Activated naive CD4-positive, alpha-beta T cell treated with anti-CD3 and anti-CD28 coated beads, Interleukin-2, amount 50 U/mL, for 24 hours (primary cell): ENCODE data around the gene VWA3B.
A peak's percentile ranks its signal among the peaks of the same experiment; 100 is the strongest.
"Not testable (repeated sequence)": the region's sequence is repeated elsewhere in the genome, so short reads cannot be mapped to it uniquely, and the experiment has no call there.

Source experiments
- H3K27ac Mint-ChIP-seq: one replicate; pipeline ENCODE4 v1.8.0; 2021; ENCODE audit warnings: mild to moderate bottlenecking, mixed read lengths
- H3K27me3 Mint-ChIP-seq: one replicate; pipeline ENCODE4 v1.8.0; 2021; ENCODE audit warnings: mixed read lengths
- H3K36me3 Mint-ChIP-seq: one replicate; pipeline ENCODE4 v1.8.0; 2021; ENCODE audit warnings: mixed read lengths
- H3K4me1 Mint-ChIP-seq: one replicate; pipeline ENCODE4 v1.8.0; 2021; ENCODE audit warnings: mixed read lengths
- H3K4me3 Mint-ChIP-seq: one replicate; pipeline ENCODE4 v1.8.0; 2021; ENCODE audit warnings: mild to moderate bottlenecking, mixed read lengths
- H3K9me3 Mint-ChIP-seq: one replicate; pipeline ENCODE4 v1.8.0; 2021; ENCODE audit warnings: mixed read lengths

Gene VWA3B

DNA sequence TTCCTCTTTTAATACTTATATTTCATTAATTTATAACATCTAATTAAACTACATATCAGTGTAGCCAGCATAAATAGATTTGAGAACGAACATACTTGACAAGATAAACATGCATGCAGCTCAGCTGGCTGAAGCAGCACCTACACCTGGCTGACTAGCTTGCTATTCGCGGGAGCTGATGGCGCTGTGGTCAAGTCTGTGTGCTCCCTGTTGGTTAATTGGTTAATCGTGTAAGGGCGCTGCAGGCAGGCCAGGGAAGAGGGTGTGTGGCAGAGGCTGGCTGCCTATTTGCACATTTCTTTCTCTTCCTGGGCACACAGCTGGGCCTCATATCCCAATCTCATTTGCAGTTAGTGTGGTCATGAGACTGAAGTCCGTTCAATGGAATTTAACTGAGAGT lies 14.5 kb upstream of the VWA3B start:
- Mint-ChIP-seq H3K27me3 (peaks cover 2% of the 10 kb centered on the region), H3K9me3 (no peaks in the 10 kb centered on the region), H3K4me3 (no peak overlapping the region), H3K27ac (no peak overlapping the region), H3K36me3 (no peaks in the 10 kb centered on the region), H3K4me1 (no peaks in the 10 kb centered on the region)

DNA sequence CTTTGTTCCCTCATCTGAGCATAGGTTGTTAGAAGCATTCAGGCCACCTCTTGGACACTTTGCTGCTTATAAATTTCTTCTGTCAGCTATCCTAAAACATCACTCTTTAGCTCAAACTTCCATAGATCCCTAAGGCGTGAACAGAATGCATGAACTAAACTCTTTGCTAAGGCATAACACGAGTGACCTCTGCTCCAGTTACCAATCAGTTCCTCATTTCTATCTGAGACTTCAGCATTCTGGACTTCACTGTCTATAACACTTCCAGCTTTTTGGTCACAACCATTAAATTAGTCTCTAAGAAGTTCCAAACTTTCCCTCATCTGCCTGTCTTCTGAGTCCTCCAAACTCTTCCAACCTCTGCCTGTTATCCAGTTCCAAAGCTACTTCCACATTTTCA lies 8.3 kb upstream of the VWA3B start:
- Mint-ChIP-seq H3K27ac (no peak overlapping the region), H3K4me3 (no peak overlapping the region), H3K9me3 (no peaks in the 10 kb centered on the region), H3K36me3 (no peaks in the 10 kb centered on the region), H3K4me1 (peaks cover 9% of the 10 kb centered on the region), H3K27me3 (peaks cover 5% of the 10 kb centered on the region)

DNA sequence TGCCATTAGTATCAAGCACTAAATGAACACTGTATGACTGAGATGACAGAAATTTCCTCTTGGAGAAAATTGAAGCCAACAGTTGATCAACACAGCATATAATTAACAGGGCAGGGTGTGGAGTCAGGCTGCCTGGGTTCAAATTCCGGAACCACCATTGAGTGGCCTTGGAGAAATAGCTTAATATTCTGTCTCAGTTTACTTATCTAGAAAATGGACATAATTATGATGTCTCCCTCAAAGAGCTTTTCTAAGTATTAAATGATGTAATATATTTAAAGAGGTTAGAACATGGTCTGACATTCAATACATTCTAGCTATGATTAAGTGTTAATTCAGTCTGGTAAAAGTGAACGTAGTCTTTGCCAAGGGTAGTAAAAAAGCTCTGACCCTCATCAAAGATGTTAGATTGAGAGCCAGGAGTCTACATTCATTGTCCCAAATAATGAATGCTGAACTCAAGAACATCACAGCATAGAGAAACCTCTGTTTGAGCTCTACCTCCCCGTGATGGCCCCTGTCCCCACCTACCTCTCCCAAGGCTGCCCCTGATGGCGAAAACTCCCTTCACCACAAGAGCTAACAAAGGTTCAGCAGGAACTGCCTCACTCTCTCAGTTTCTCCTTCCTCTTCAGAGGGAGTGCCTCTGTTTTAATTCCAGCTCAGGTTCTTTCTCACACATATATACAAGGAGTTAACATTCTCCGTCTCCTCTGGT lies 2.7 kb upstream of the VWA3B start:
- peaks cover 38% of the 10 kb centered on the region for H3K27me3 Mint-ChIP-seq
- peaks cover 23% of the 10 kb centered on the region for H3K4me1 Mint-ChIP-seq
- no peaks in the 10 kb centered on the region for H3K36me3 Mint-ChIP-seq
- no peaks in the 10 kb centered on the region for H3K9me3 Mint-ChIP-seq
- no peak overlapping the region for H3K27ac Mint-ChIP-seq
- H3K4me3 Mint-ChIP-seq = no peak overlapping the region

DNA sequence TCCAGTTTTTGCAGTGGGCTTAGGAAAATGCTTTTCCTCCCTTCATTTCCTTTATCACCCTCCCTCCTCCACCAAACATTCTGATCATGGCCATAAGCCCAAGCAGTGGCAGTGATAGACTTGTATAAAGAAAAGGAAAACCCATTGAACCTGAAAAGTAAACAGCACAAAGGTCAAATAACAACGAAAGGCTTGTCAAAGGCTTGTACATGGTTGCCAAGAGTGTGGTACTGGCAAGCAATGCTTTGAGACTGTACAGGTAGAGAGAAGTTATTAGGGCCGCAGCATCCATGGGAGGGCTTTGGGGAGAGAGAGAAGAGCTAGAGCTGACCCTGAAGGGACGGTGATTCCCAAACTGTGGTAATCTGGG lies 2.1 kb upstream of the VWA3B start:
- peaks cover 23% of the 10 kb centered on the region for H3K4me1 Mint-ChIP-seq
- H3K4me3 Mint-ChIP-seq = no peak overlapping the region
- peaks cover 38% of the 10 kb centered on the region for H3K27me3 Mint-ChIP-seq
- no peak overlapping the region for H3K27ac Mint-ChIP-seq
- H3K36me3 Mint-ChIP-seq = no peaks in the 10 kb centered on the region
- H3K9me3 Mint-ChIP-seq = no peaks in the 10 kb centered on the region

DNA sequence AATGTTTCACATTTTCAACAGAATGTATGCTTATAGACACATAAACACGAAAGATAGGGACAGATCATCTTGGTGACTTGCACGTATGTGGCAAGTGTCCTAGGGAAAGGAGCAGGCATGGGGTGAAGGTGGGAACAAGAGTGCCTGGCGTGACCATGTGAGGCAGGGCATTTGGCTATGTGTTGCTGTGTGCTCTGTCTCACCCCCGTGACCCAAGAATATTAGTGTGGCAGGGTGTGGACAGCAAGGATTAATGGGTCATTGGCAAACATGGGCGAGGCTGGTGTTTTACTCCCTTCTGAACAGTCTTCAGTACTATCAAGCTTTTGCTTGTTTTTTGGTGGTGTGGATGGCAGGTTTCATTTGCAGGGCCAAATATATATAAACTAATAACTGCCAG lies 1.3 kb upstream of the VWA3B start:
- no peak overlapping the region for H3K27ac Mint-ChIP-seq
- H3K4me3 Mint-ChIP-seq = no peak overlapping the region
- no peaks in the 10 kb centered on the region for H3K9me3 Mint-ChIP-seq
- H3K27me3 Mint-ChIP-seq = peaks cover 38% of the 10 kb centered on the region
- no peaks in the 10 kb centered on the region for H3K36me3 Mint-ChIP-seq
- H3K4me1 Mint-ChIP-seq = peaks cover 23% of the 10 kb centered on the region

DNA sequence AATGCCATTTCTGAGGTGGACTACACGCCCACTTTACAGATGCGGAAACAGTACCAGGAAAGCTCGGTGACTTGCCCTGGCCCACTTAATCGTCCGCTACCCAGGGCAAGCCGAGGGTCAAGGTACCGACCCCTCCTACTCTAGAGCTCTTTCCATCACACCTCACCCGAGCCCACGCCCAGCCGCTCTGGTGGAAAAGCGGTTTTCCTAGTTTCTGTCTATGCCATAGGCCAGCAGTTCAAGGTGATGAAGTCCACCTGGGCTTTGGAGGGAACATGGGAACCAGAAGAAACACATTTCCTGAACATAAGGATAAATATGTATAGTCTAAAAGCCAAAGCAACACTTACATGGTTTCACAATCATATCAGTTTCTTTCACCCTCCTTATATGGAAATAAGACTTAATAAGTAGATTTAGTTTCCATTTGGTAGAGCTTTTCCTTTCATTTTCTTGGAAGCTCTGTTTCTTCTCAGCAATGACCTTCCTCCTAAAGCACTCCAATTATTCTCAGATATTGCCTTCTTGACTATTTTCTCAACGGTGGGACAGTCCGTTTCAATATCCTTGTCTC lies 567 bp downstream of the VWA3B start:
- Mint-ChIP-seq H3K27ac (peak overlapping the region; percentile 10), H3K36me3 (no peaks in the 10 kb centered on the region), H3K27me3 (peaks cover 38% of the 10 kb centered on the region), H3K4me1 (peaks cover 19% of the 10 kb centered on the region), H3K4me3 (peak overlapping the region; percentile 69), H3K9me3 (no peaks in the 10 kb centered on the region)

DNA sequence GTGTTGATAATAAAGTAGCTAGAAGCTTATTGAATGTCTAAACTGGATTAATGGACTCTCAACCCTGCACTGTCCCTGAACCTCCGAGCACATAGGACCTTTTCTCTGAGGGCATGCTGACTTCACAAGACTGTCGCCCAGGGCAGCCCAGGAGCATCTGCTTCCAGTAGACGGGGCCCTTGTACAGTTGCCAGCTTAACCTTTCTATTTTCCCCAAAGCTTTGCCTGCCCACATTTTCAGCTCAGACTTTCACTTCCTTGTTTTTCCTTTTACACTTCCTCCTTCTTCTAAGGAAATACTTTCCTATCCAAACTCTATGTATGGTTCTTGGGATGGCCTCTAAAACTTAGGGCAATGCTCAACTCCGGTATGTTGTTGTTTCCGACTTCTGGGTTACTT lies 1.3 kb downstream of the VWA3B start:
- Mint-ChIP-seq H3K36me3 (no peaks in the 10 kb centered on the region), H3K27ac (no peak overlapping the region), H3K4me3 (no peak overlapping the region), H3K9me3 (no peaks in the 10 kb centered on the region), H3K27me3 (peaks cover 34% of the 10 kb centered on the region), H3K4me1 (peaks cover 14% of the 10 kb centered on the region)

DNA sequence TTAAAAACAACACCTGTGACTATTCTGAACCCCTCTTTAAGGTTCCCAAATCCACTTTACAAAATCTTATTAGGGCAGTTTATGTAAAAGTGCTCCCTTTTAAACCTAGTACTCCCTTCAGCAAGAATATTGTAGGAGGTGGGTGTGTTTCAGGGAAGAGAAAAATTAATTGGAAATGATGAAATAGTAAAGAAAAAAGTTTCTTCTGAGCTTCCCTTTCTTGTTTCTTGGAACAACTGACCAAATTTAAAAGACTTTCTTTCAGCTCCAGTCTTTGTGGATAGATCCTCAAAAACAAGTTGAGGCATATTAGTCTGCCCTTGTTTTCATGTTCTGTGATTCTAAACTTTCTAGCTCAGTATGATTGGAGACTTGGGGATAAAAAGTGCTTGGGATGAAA lies 3.0 kb downstream of the VWA3B start:
- Mint-ChIP-seq H3K9me3 (no peaks in the 10 kb centered on the region), H3K27me3 (peaks cover 28% of the 10 kb centered on the region), H3K27ac (no peak overlapping the region), H3K4me3 (no peak overlapping the region), H3K4me1 (peaks cover 14% of the 10 kb centered on the region), H3K36me3 (no peaks in the 10 kb centered on the region)

DNA sequence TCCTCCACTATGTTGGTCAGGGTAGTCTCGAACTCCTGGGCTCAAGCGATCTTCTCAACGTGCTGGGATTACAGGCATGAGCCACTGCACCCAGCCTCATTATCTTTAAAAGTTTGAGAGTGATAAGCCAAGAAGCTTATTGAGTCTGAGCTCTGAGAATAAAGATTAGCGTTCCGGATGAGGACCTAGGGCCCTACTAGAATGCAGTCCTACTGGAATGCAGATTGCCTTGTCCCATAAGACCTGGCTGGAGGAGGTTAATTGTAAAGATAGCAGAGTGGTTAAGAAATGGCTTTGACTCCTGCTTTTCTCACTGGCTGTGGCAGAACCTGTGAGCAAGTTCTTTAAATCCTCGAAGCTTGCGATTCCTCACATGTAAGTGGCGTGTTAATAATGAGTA lies 4.0 kb downstream of the VWA3B start:
- Mint-ChIP-seq H3K36me3 (no peaks in the 10 kb centered on the region), H3K9me3 (peaks cover 6% of the 10 kb centered on the region), H3K27me3 (peaks cover 19% of the 10 kb centered on the region), H3K4me3 (no peak overlapping the region), H3K27ac (no peak overlapping the region), H3K4me1 (peaks cover 14% of the 10 kb centered on the region)

DNA sequence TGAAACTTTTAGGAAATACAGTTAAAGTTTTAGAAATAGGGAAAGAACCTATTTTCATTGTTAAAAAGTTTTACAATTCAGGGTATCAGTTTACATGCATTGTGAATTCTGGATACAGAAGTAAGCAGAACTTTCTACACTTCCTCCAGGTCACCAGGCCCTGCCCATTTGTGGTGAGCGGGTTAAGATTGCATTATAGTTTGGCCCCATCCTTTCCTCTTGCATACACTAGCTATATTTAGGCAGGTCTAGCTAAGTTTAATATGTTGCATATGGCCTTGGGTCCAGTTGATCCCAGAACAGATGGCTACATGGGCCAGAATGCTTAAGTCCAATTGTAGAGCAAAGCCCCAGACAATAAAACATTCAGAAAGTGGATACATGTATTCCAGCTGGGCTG lies 4.8 kb downstream of the VWA3B start:
- H3K4me3 Mint-ChIP-seq = no peak overlapping the region

DNA sequence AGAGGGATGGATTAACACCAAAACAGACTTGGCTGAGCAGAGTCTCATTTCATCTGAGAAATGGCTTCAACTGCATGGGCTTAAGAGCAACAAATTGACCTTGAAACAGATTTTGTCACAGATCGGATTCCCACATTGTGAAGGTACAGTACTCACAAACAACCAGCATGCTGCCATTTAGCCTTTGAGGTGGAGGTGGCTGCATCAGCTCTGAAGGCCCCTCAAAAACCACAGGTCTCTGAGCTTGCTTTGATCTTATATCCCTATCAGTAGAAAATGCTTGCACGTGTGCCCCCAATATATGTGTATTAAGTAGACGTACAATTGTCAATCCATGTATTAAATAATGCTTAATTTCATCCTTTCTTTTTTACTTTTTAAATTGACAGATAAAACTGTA lies 6.2 kb downstream of the VWA3B start:
- Mint-ChIP-seq H3K36me3 (peaks cover 3% of the 10 kb centered on the region), H3K27ac (no peak overlapping the region), H3K4me3 (no peak overlapping the region), H3K27me3 (peaks cover 4% of the 10 kb centered on the region), H3K9me3 (peaks cover 22% of the 10 kb centered on the region), H3K4me1 (no peaks in the 10 kb centered on the region)

More for the DNA sequence above, 4.8 kb downstream of the VWA3B start:
- peaks cover 3% of the 10 kb centered on the region for H3K36me3 Mint-ChIP-seq
- H3K4me1 Mint-ChIP-seq = peaks cover 9% of the 10 kb centered on the region
- peaks cover 10% of the 10 kb centered on the region for H3K9me3 Mint-ChIP-seq
- H3K27me3 Mint-ChIP-seq = peaks cover 12% of the 10 kb centered on the region
- H3K27ac Mint-ChIP-seq = no peak overlapping the region

DNA sequence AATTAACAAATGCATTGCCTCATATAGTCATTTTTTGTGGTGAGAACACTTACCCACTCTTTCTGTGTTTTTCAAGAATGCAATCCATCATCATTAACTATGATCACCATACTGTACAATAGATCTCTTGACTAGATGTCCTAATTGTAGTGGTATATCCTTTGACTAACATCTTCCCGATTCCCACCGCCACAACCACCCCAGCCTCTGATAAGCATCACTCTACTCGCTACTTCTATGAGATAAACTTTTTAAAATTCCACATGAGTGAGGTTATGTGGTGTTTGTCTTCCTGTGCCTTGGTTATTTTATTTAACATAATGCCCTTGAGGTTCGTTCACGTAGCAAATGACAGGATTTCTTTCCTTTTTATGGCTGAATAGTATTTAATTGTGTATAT lies 6.6 kb downstream of the VWA3B start:
- peaks cover 25% of the 10 kb centered on the region for H3K9me3 Mint-ChIP-seq
- H3K36me3 Mint-ChIP-seq = peaks cover 3% of the 10 kb centered on the region
- no peaks in the 10 kb centered on the region for H3K4me1 Mint-ChIP-seq
- H3K27ac Mint-ChIP-seq = no peak overlapping the region
- peaks cover 4% of the 10 kb centered on the region for H3K27me3 Mint-ChIP-seq
- H3K4me3 Mint-ChIP-seq = no peak overlapping the region

DNA sequence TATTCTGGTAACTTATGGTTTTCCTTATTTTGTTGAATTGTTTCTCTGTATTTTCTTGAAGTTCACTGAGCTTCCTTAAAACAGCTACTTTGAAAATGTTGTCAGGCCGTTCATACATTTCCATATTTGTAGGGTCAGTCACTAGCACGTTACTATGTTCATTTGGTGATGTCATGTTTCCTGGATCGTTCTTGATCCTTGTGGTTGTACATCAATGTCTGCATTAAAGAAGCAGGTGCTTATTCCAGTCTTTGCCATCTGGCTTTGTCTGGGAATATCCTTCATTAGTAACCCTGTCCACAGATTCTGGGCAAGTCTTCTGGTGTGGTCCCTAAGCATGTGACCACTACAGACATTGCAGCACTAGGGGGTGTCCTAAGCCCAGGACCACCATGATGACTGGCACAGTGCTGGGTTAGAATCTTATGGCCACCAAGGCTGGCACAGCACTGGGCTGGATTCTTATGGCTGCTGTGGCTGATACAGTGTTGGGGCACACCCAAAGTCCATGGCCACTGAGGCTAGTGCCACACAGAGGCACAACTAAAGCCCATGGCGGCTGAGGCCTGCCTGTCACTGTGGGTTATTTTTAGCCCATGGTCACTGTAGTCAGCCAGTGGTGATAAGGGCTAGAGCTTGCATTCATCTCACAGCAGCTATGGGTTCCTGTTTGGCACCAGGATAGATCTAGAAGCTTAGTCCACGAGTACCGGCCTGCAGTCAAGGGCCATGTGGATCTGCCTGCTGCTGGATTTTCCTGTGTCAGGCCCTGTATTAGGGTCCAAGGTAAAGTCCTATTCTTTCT lies 13.2 kb downstream of the VWA3B start:
- no peaks in the 10 kb centered on the region for H3K4me1 Mint-ChIP-seq
- H3K4me3 Mint-ChIP-seq = no peak overlapping the region
- H3K27me3 Mint-ChIP-seq = peaks cover 5% of the 10 kb centered on the region
- H3K9me3 Mint-ChIP-seq = peaks cover 45% of the 10 kb centered on the region
- H3K36me3 Mint-ChIP-seq = peaks cover 5% of the 10 kb centered on the region
- H3K27ac Mint-ChIP-seq = no peak overlapping the region

DNA sequence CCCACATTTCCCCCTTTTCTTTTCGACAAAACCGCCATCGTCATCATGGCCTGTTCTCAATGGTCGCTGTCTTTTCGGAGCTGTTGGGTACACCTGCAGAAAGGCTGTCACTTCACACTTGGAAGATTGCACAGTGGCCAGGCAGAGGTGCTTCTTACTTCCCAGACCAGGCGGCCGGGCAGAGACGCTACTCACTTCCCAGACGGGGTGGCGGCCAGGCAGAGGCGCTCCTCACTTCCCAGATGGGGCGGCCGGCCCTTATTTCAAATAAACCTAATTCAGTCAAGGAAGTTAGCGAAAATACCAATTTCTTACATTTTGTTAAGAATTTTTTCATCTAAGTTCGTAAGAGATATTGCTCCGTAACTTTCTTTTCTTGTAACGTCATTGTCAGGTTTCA lies 15.3 kb downstream of the VWA3B start:
- not testable (repeated sequence) for H3K4me1 Mint-ChIP-seq, H3K27me3 Mint-ChIP-seq, H3K27ac Mint-ChIP-seq, H3K4me3 Mint-ChIP-seq, H3K36me3 Mint-ChIP-seq
- peaks cover 34% of the 10 kb centered on the region for H3K9me3 Mint-ChIP-seq

DNA sequence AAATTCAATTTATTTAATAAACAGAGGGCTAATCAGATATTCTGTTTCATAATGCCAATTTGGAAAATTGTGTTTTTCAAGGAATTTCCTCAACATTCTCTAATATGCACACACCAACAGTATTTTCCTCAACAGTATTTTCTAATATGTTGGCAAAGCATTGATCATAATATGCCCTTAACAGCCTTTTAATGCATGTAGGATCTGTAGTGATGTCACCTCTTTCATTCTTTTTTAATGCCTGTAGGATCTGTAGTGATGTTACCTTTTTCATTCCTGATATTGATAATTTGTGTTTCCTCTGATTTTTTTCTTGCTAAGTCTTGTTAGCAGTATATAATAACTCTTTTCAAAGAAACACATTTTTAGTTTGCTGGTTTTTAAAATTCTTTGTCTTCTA lies 15.9 kb downstream of the VWA3B start:
- Mint-ChIP-seq H3K4me3 (no peak overlapping the region), H3K4me1 (no peaks in the 10 kb centered on the region), H3K9me3 (peaks cover 32% of the 10 kb centered on the region), H3K27me3 (peaks cover 8% of the 10 kb centered on the region), H3K27ac (no peak overlapping the region), H3K36me3 (peaks cover 2% of the 10 kb centered on the region)

DNA sequence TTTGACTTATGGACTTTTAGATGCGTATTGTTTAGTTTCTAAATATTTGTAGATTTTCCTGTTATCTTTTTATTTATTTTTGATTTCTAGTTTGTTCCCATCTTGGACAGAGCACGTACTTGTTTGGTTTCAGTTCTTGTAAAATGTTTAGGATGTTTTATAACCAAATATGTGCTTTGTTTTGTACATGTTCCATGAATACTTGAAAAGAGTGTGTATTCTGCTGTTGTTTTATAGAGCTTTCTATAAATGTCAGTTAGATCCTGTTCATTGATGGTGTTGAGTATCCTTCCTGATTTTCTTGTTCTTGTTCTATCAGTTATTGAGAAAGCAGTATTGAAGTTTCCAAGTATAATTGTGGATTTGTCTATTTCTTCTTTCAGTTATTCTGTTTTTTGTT lies 21.1 kb downstream of the VWA3B start:
- Mint-ChIP-seq H3K27ac (no peak overlapping the region), H3K4me3 (no peak overlapping the region), H3K27me3 (peaks cover 25% of the 10 kb centered on the region), H3K9me3 (peaks cover 39% of the 10 kb centered on the region), H3K36me3 (peaks cover 7% of the 10 kb centered on the region), H3K4me1 (no peaks in the 10 kb centered on the region)
